ENCODE results near the gene CCL5.

- no peak for TF ChIP-seq CTCF (IDR thresholded peaks at IDR 0.05)
- TF ChIP-seq EZH2 (IDR thresholded peaks at IDR 0.05; ENCODE audit: borderline replicate concordance, insufficient read depth, low read depth, low read length, poor library complexity, severe bottlenecking) = no peak
Measured at GRCh38 chr17:35841505-35841904, 38.7 kb downstream of the CCL5 start.

All from B cell (primary cell).